GM19468 (cell line): ENCODE data around the gene USP22.

Source experiments
- ATAC-seq: cut with Tn5 transposase; IDR thresholded peaks from one replicate; pipeline ENCODE4 v1.9.1; 2021; ENCODE audit warnings: mild to moderate bottlenecking, moderate library complexity, moderate number of reproducible peaks; ENCODE audit not compliant: unreplicated experiment; ENCODE audit errors: extremely low read depth

Gene USP22

DNA sequence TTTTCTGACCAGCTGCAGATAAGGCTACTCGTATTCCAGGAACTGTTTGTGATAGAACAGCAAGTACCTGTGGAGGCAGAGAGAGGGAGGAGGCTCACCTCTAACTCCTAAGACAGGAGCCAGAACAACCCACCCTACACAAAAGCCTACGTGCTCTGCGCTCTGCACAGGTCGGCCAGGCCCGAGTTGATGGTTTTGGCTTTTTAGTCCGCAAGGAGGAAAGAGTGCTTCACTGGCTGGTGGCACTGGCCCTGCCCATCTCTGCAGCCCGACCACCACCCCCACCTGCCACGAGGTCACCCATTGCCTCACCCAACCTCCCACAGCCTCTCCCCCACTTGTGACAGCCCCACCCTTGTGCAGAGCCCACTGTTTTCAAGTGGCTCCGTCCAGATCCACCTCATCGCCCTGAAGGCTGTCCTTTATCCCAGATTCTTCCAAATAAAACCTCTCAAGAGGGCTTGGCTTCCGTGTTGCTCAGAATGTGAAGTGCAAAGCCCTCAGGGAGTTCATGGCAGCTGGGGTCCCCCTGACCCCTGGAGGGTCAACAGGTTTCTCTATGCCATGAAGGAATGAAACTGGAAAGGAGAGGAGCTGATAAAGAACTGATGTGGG, 39.7 kb downstream of the USP22 start:
- no peak for ATAC-seq

DNA sequence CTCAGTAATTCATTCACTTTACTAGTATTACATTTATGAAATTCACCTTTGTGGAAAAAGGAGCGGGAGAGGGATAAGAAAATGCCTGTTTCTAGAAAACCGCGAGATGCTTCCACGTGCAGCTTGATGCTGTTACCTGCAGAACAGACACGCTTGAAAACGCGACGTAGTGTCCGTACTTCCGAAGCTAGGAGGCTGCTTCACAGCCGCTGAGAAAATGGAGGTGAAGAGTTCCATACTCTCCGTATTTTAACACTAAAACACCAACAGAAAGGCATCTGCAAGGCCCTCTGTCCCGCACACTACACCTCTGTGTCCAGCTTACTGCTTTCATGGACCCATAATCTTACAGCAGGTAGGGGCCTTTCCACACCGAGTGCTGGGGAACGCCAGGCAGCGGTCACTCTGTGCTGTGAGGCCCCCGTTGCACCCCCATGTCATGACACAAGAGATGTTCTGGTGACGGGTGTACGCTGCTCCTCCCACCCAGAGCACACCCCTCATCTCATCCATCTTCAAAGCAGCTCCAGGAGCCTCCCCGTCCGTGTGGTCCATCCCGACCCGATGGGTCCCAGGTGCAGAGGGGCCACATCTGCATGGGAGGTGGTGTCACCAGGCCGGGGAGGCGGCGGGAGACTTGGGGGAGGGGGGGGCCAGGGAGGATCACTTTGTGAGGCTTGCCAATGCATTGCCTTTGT, 40.4 kb downstream of the USP22 start:
- no peak for ATAC-seq

DNA sequence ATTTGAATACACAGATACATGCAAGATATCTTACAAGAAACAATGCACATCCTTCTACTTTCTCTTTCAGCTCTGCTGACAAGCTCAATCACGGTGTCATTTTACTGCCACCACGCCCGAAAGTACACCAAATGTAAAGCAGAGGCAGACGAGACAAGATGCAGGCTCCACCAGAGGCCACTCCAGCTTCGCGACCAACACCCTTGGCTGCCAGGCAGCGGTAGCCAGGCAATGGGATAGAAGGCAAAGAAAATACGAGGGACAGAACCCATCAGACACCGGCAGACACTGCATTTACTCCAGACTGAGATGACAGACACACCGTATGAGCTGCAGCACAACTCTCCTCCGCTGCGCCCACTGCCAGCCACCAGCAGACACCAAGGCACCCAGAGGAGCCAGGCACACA, 41.0 kb downstream of the USP22 start:
- ATAC-seq, result no peak

DNA sequence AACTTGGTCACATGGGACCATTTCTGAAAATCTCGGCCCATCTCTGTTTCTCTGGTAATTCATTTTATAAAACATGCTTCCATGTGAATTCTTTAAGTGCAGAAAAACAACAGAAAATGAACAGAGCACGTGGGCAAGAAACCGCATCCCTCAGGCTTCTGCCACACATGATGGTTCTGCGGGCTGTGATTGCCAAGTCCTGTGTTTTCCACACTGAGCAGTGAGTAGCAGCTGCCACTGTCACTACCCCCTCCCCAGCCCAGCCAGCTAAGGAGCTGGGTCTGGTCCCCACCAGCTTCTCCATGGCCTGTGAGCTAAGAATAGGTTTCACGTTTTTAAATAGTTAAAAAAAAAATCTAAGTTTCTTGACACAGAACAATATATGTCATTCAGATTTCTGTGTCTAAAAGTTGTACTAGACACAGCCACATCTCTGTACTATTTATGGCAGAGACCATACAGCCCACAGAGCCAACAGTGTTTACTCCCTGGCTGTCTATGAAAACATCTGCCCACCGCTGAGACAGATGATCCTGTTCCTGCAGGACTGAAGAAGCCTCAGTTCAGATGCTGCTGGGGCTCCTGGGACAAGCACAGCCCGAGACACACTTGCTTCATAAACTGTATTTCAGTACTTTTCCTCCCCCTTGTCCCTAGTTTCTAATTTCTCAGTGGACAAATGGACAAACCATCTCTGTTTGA, 41.5 kb downstream of the USP22 start:
- ATAC-seq, result no peak

DNA sequence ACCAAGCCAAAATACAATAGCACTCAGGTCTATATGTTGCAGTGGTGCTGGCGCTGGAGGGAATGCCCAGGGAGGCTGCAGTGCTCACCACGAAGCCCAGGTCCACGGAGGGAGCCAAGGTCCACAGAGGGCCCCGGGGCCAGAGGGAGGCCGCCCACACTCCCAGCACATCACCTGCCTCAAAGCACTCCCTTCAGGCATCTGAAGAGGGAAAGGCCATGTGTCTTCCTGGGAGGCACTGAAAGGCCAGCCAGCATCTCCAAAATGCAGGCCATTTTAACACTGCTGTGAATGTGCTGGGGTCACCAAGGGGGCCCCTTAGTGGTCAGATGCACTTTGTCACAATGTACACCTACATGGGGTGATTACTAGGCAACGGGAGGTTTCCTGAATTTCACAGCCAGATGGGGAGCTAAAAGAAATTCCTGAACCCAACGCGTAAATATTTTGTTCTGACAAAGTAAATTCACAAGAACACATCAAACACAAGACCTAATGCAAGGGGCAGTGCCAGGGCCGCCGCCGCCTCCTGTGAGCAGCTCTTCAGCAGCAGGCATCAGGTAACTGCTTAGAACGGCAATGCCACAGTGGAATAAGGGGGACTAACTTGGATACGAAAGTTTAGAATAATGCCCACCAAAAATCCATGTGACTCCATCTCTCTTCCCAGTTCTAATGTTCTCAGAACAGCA, 42.8 kb downstream of the USP22 start:
- no peak for ATAC-seq

DNA sequence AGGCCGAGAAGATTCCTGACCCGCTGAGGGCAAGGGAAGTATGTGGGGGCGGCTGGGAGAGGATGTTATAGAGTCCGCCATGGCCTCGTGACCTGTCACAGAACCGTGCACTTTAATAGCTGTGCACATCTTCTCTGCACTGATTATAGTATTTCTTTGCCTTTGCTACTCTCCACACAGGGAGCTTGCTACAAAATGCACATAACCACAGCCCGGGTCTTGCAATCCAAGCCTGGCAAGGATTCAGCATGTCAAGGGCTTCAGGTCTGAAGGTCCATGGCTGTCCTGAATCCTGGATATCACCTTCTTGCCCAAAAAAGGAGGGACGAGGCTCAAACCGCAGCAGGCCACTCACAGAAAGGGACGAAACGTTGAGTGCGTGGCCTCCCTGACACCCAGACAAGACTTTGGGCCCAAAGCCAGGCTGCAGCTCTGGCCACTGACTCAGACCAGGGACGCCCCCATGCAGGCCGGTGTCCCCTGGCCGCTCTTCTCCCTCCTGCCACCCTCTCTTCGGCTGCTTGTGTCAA, 43.7 kb downstream of the USP22 start:
- ATAC-seq, result no peak

DNA sequence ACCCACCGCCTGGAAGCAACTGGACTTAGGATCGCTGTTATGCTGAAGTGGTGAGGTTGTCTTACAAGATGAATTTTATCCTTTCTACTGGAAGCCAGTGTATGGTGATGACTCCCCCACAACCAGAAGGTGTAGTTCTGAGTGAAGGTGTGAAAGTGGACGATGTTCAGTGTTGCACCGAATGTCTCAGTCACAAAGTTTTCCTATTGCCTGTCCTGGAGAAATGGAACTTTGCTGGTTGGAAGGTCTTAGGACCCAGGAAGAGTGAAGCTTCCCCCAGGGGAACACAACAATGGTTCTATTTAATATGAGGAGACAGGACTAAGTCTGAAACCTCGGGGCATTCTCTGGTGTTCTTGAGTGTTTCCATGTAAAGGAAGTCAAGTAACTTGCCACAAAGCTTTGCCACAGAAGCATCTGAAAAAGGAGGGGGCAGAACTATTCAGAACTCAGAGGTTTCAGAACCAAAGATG, 44.2 kb downstream of the USP22 start:
- ATAC-seq, result no peak

DNA sequence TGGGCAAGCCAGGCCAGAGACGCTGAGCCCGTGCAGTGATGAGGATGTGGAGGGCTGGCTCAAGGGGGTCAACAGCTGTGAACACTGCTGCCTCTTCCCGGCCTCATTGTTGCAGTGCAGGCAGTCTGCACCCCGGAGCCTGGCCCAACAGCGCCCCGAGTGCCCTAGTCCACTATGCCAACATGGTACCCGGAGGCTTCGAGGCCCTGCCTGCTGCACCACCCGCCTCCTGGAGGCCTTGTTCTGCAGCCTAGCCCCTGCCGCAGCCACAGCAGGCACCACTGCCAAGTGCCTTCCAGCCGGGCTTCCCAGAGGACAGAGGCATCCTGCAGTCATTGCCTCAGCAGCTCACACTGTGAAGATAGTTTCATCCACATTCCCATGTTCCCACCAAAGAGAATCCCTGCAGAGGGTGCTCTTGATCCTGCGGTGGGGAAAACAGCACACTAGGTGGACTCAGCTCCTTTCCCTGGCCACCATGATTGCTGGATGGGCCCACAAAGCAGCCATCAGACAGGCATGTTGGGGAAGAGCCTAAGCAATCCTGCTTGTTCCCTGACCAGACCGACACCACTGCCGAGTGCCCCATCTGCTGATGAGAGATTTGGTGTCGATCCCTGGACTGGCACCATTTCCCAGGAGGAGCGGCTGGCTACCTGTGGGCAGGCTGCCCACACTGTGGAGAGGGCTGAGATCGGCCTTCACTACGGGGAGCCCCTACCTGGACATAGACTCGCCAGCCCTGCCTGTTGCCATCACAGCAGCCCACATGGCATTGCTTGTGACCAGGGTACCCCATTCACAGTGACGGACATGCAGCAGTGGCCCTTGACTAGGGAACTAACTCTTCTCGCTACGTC, 44.9 kb downstream of the USP22 start:
- ATAC-seq, result no peak

DNA sequence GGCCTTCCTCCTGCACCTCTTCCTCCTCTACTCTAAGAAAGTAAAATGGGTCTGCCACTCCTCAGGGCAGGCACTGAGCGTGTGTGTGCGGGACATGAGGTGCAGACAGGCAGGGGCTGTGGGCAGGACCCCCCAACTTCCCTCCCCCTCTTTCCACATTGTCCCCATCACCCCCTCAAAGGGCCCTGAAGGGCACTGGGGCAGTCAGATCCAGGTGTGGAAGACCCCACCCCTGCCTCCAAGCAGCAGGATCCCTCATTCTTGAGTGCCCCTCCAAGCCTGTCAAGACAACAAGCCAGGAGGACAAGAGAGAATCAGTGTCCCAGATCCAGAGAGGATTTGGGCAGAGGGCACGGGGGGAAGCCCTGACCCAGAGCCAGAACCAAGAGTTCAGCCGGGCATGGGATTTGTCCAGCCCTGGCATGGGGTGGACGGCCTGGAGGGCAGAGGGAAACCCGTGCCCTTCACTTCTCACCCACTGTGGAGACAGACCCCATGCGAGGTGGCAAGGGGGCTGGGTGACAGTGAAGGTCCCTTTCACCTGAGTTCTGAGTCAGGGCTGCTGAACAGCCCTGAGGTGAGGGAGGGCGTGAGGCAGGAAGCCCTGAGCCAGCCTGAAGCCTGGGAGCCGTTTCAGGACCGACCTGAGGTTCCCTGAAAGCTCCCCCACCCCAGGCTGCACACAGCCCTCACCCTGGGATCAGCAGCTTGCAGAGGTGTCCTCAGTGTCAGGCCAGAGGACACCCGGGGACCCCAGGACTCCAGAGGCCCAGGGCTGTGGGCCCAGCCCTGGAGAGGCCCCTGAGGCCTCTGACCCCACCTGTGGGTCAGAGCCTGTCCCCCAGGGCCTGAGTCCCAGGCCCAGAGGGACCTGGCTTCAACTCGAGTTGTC, 45.8 kb downstream of the USP22 start:
- ATAC-seq, result no peak

DNA sequence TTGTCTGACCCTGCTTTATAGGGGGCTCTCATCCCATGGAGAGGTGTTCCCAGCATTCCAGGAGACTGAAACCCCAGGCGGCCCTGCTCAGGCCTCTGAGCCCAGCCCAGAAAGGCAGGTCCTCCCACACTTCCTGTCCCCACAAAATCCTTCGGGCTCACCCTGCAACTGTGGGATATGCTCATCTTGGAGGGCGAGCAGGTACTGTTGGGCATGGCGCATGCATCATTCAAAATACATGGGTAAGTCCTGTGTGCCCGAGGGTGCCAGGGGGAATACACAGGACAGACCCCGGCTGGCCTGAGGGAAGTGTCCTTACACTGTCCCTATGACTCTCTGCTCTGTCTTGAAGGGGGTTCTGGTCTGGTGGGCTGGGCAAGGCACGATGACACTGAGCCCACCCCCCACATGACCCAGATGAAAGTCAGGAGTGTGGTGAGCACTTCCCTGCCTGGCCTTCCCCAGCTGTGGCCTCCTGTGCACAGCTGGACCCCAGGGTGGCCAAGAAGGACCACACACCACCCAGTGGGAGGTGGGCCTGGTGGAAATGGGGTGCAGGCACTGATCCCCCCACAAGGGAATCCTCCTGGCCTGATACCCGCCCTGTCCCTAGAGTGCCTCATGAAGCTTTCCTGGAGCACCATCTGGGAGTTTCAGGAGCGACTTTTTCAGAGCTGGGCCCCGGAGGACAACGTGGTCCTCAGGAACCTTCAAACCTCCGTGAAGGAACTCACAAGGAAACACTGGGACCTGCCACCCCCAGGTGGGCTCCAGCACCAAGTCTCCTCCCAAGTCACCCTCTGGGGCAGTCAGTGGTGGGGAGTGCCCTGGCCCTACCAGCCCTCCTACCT, 46.7 kb downstream of the USP22 start:
- no peak for ATAC-seq

DNA sequence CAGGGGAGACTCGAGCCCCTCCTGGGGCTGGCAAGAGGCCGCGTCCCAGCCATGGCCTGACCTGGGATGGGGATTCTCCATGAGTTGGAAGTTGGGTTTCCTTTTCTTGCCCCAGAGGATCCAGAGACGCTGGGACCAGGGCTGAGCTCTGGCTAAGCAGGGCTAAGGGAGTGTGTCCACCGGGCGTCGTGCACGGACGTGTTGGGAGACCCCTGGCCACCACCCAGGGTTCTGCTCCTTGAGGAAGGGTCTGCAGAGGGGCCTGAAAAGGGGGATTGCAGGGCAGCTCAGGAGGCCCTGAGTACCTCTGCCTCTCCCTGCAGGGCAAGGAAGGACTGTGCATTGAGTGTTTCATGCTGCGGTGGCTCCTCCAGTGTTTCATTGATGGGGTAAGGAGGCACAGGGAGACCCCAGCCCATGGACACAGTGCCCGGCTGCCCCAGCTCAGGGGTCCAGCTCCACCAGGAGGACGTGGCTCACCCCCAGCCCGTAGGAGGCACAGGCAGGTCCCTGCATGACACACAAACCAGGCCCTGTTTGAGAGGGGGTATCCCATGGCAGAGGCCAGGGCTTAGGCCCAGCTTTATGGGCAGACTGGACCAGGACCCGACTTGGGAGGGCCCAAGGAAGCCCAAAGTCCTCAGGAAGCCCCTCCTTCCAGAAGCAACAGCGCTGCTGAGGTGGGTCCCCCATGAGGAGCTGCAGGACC, 47.5 kb downstream of the USP22 start:
- ATAC-seq, result no peak

DNA sequence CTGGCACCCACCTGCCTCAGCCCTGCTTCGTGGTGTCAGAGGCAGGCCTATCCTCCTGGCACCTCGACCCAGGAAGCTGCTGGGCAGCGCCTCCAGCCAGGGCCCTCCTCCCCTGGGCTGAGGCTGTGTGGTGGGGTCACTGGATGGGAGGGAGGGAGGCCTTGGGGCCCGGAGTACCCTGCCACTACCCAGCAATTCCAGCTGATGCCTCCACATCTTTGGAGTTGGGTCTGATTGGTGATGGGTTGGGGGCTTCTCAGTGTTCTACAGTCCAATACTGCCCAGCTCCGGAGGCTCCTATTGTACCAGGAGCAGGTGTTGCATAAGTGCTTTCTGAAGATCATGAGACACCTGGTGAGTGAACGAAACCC, 48.0 kb downstream of the USP22 start:
- no peak for ATAC-seq

DNA sequence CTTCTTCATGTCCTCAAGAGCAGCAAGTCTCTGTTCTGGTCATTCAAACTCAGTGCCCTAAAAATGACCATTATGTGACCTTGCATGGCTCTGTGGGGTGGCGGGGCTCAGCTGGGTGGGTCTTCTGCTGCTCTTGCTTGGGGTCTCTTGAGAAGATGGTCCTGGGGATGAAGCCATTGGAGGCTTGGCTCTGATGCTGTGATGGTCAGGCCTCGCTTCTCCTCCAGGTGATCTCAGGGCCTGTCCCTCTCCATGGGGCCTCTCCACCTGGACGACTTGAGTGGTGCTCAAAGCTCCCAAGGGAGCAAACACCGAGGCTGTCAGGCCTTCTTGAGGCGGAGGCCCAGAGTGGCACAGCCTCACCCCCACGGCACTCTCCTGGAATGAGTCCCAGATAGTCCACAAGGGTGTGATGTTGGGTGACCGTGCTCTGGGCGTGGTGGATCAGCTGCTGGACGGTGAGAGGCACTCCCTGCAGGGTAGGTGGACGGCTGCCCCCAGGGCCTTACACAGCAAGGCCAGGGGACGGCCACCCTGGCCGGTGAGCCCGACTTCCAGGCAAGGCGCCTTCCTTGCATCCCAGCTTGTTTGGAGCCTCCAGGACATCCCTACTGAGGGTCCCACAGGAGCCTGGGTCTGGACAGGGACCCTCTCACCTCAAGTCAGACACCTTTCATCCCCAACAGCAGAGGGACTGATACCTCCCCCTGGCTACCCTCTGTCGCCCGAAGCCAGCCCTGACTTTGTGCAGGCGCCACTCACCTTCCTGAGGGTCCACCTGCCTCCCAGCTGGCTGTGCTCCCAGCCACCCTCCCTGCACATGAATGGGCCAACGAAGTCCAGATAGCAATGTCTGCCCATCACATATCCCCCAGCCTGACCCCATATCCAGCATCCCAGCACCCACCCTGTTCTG, 48.7 kb downstream of the USP22 start:
- ATAC-seq, result no peak

DNA sequence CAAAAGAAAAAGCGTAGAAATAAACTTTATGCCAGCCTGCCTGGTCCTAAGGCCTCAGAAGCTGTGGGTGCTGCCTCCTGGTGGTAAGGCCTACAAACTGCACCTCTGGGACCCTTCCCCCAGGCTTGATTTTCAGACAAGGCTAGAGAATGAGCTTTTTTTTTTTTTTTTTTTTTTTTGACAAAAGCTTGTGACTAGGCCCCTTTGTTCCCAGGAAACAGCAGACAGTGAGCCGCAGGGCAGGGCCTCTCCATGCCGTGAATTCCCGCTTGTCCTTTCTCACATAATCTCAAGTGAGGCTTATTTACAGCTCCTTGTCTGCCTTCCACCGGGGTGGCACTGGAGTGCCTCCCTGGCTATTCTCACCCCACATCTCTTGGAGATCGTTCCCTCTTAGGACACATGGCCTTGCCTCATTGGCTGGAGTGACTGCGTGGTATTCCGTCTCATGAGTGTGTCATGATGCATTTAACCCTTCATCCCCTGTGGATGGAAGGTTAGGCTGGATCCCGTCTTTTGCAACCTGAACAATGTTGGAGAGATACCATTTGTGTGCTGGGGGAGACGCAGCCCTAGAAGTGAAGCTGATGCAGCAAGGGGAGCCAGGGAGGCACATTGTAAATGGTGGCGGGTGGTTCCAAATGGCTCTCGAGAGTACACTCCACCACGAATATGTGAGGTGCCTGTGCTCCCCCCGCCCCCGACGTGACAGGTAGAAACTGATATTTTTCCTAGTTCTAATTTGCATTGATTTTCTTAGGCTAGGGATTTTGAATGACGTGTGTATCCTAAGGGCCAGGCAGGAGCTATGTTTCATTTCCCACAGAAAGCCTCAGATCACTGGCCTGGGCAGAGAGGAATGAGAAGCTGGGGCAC, 49.6 kb downstream of the USP22 start:
- no peak for ATAC-seq

DNA sequence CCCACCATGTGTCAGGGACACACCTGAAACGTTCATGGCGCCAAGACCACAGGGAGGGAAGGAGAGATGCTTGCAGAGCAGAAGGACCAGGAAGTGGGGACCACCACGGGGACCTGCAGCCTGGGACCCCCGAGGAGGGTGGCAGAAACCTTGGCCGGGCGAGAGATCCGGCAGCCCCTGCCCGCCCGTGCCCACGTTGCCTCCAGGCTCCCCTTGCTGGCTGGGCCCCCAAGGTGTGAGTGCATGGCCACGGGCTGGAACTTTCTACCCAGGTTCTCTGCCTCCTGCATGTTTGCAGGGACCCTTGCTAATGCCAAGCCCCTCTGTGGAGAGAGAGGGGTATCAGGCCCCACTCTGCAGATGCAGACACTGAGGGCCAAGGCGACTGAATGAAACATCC, 50.4 kb downstream of the USP22 start:
- no peak for ATAC-seq
